Measurements from ENCODE around the gene NCAPD3. TPM values are rescaled to one million over a fixed set of nuclear protein-coding genes. Genes with fewer than 3 reads are reported as not detected.

Gene NCAPD3
- total and polyA plus RNA-seq, 9 donors = 11.1 to 19.9 (median 15.4) TPM

- Histone ChIP-seq H3K9me3 (replicated peaks; ENCODE audit: control insufficient read depth, low read depth, low read length) (no peaks in the 10 kb centered on the region), H3K4me3 (ENCODE audit: low read length) (peak overlapping the region; percentile 97), H3K36me3 (ENCODE audit: control insufficient read depth, insufficient read depth, low read length) (peaks cover 39% of the 10 kb centered on the region), H3K27me3 (ENCODE audit: control insufficient read depth, insufficient read depth, low read length) (no peaks in the 10 kb centered on the region), H3K4me1 (ENCODE audit: control insufficient read depth, insufficient read depth, low read length) (peaks cover 13% of the 10 kb centered on the region), H3K27ac (ENCODE audit: low read length) (peak overlapping the region; percentile 40)
- DNase-seq = no peak
- 4% methylated on average over 20 of the region's 27 CpGs for whole genome bisulfite sequencing (ENCODE audit: insufficient coverage)
These were observed 28.8 kb upstream of the NCAPD3 start for GRCh38 chr11:134252346-134253187.

DNA sequence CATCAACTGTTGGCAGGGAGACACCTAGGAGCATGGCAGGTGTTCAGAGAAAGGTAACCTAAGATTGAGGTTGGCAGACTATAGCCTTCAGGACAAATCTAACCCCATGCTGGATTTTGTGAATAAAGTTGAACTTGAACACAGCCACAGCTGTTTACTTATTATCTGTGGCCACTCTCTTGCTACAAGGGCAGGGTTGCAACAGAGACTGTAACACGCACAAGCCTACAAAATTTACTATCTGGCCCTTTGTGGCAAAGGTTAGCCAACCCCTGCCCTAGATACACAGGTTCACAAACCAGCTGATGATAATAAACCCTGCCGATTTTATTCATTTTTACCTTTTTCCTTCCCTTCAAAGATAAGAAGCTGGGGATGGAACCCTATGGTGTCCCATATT is 26.9 kb upstream of the NCAPD3 start:
- H3K4me1 ChIP-seq (ENCODE audit: control insufficient read depth, insufficient read depth, low read length) = peaks cover 13% of the 10 kb centered on the region
- no peak overlapping the region for H3K27ac ChIP-seq (ENCODE audit: low read length)
- H3K4me3 ChIP-seq (ENCODE audit: low read length) = no peak overlapping the region
- no peak for DNase-seq
- H3K36me3 ChIP-seq (ENCODE audit: control insufficient read depth, insufficient read depth, low read length) = peaks cover 54% of the 10 kb centered on the region
- H3K9me3 ChIP-seq (replicated peaks; ENCODE audit: control insufficient read depth, low read depth, low read length) = no peaks in the 10 kb centered on the region
- H3K27me3 ChIP-seq (ENCODE audit: control insufficient read depth, insufficient read depth, low read length) = no peaks in the 10 kb centered on the region
- 95% methylated on average over 2 of the region's 2 CpGs for WGBS (ENCODE audit: insufficient coverage)

DNA sequence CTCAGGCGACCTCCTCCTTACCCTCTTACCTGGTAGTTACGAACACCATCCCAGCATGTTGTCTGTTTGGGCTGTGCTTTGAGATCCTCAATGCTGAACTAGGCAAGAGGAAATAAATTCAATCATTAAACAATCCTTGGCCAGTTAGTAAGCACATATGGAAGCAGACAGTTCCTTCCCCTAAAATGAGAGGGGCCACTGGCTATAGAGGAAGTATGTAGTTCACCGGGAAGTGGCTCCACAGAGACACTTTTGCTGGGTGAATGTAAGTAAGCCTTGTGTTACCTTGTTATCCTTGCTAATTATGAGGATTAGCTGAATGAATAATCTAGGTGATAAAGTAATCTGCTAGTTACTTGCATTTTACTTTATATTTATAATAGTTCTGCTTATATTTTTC is 26.5 kb upstream of the NCAPD3 start:
- WGBS (ENCODE audit: insufficient coverage) = no CpG with 5 or more reads among the region's 3 CpGs
- Histone ChIP-seq H3K9me3 (replicated peaks; ENCODE audit: control insufficient read depth, low read depth, low read length) (no peaks in the 10 kb centered on the region), H3K27me3 (ENCODE audit: control insufficient read depth, insufficient read depth, low read length) (no peaks in the 10 kb centered on the region), H3K4me3 (ENCODE audit: low read length) (no peak overlapping the region), H3K4me1 (ENCODE audit: control insufficient read depth, insufficient read depth, low read length) (peaks cover 13% of the 10 kb centered on the region), H3K36me3 (ENCODE audit: control insufficient read depth, insufficient read depth, low read length) (peaks cover 58% of the 10 kb centered on the region), H3K27ac (ENCODE audit: low read length) (no peak overlapping the region)
- DNase-seq = no peak

- Histone ChIP-seq H3K36me3 (ENCODE audit: control insufficient read depth, insufficient read depth, low read length) (peaks cover 70% of the 10 kb centered on the region), H3K9me3 (replicated peaks; ENCODE audit: control insufficient read depth, low read depth, low read length) (no peaks in the 10 kb centered on the region), H3K4me3 (ENCODE audit: low read length) (no peak overlapping the region), H3K27me3 (ENCODE audit: control insufficient read depth, insufficient read depth, low read length) (no peaks in the 10 kb centered on the region), H3K4me1 (ENCODE audit: control insufficient read depth, insufficient read depth, low read length) (peaks cover 10% of the 10 kb centered on the region), H3K27ac (ENCODE audit: low read length) (no peak overlapping the region)
- no peak for DNase-seq
- 93% methylated on average over 2 of the region's 7 CpGs for WGBS (ENCODE audit: insufficient coverage)
These were observed 25.2 kb upstream of the NCAPD3 start for GRCh38 chr11:134248910-134249480.

DNA sequence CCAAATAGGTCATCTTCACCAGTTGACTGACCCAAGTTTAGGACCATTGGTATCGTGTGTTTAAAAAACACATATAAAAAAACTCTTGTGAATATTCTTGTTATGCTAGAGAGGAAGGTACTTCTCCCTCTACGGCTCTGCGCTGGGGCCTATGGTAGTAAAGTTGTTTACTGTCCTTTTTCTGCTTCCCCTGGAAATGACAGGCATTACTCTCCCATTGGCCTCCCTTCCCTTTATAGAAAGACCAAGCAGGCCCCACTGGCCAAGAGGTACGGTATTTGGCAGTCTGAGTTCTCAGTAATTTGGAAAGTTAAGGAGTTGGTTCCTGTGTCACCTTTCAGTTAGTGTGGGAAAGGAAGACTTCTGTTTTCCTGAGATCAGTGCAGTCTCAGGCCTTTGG is 22.9 kb upstream of the NCAPD3 start:
- no peak overlapping the region for H3K4me3 ChIP-seq (ENCODE audit: low read length)
- no peak for DNase-seq
- peaks cover 92% of the 10 kb centered on the region for H3K36me3 ChIP-seq (ENCODE audit: control insufficient read depth, insufficient read depth, low read length)
- no peaks in the 10 kb centered on the region for H3K9me3 ChIP-seq (replicated peaks; ENCODE audit: control insufficient read depth, low read depth, low read length)
- WGBS (ENCODE audit: insufficient coverage) = no CpG with 5 or more reads among the region's 4 CpGs
- H3K4me1 ChIP-seq (ENCODE audit: control insufficient read depth, insufficient read depth, low read length) = no peaks in the 10 kb centered on the region
- H3K27ac ChIP-seq (ENCODE audit: low read length) = no peak overlapping the region
- H3K27me3 ChIP-seq (ENCODE audit: control insufficient read depth, insufficient read depth, low read length) = no peaks in the 10 kb centered on the region

DNA sequence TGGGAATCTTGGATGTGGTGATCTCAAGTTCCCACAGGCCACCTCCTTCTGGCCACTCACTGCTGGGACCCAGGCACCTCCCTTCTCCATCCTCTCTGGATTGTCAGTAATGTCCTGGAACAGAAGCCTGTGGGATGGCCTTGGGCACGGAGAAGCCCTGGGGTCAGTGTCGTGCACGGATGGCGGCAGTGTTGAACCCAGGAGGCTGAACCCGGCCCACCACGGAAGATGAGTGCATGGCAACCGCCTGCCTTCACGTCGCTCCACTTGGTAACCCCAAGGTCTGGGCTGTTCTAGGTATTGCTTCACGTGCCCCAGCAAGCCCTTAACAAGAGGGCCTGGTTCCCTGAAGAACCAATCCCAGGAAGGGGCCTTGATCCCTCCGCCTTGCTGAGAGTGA is 22.3 kb upstream of the NCAPD3 start:
- Histone ChIP-seq H3K27me3 (ENCODE audit: control insufficient read depth, insufficient read depth, low read length) (no peaks in the 10 kb centered on the region), H3K36me3 (ENCODE audit: control insufficient read depth, insufficient read depth, low read length) (peaks cover 97% of the 10 kb centered on the region), H3K4me3 (ENCODE audit: low read length) (no peak overlapping the region), H3K9me3 (replicated peaks; ENCODE audit: control insufficient read depth, low read depth, low read length) (no peaks in the 10 kb centered on the region), H3K27ac (ENCODE audit: low read length) (no peak overlapping the region), H3K4me1 (ENCODE audit: control insufficient read depth, insufficient read depth, low read length) (no peaks in the 10 kb centered on the region)
- DNase-seq = no peak
- 90% methylated on average over 7 of the region's 11 CpGs for WGBS (ENCODE audit: insufficient coverage)

DNA sequence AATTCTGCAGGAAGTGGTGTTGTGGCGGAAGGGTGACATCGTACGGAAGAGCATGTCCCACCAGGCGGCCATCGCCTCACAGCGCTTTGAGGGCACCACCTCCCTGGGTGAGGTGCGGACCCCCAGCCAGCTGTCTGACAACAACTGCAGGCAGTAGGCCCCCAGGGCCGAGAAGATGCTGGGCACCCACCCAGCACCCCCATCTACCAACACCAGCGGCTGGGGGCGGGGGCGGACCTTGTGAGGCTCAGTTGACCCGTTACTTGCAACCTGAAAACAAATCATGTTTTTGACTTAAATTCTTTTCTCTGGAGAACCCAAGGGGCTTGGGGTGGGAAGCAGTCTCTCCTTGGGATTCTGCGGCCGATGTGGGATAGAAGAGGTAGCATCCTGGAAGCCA is 21.7 kb upstream of the NCAPD3 start:
- Histone ChIP-seq H3K4me1 (ENCODE audit: control insufficient read depth, insufficient read depth, low read length) (no peaks in the 10 kb centered on the region), H3K4me3 (ENCODE audit: low read length) (no peak overlapping the region), H3K9me3 (replicated peaks; ENCODE audit: control insufficient read depth, low read depth, low read length) (no peaks in the 10 kb centered on the region), H3K27ac (ENCODE audit: low read length) (no peak overlapping the region), H3K36me3 (ENCODE audit: control insufficient read depth, insufficient read depth, low read length) (peaks cover 92% of the 10 kb centered on the region), H3K27me3 (ENCODE audit: control insufficient read depth, insufficient read depth, low read length) (no peaks in the 10 kb centered on the region)
- DNase-seq = no peak
- 95% methylated on average over 5 of the region's 14 CpGs for WGBS (ENCODE audit: insufficient coverage)

DNA sequence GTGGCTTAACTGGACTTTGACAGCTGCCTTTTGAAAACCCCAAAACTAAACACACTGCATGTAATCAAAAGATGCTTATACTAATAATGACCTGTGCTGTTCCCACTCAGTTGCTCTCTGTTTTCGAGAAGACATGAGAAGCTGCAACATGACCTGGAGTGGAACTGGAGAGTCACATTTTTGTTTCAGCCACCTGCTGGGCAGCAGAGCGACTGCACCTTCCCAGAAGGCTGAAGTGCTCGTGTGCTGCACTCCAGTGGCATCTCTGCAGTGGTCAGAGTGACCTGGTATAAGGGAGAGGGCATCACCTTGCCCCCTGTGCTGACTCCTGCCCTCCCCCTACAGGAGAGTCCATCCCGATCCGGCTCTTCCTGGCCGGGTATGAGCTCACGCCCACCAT is 20.8 kb upstream of the NCAPD3 start:
- 50% methylated on average over 6 of the region's 7 CpGs for WGBS (ENCODE audit: insufficient coverage)
- Histone ChIP-seq H3K4me1 (ENCODE audit: control insufficient read depth, insufficient read depth, low read length) (no peaks in the 10 kb centered on the region), H3K27ac (ENCODE audit: low read length) (no peak overlapping the region), H3K27me3 (ENCODE audit: control insufficient read depth, insufficient read depth, low read length) (no peaks in the 10 kb centered on the region), H3K4me3 (ENCODE audit: low read length) (no peak overlapping the region), H3K36me3 (ENCODE audit: control insufficient read depth, insufficient read depth, low read length) (peaks cover 92% of the 10 kb centered on the region), H3K9me3 (replicated peaks; ENCODE audit: control insufficient read depth, low read depth, low read length) (no peaks in the 10 kb centered on the region)
- DNase-seq = no peak

DNA sequence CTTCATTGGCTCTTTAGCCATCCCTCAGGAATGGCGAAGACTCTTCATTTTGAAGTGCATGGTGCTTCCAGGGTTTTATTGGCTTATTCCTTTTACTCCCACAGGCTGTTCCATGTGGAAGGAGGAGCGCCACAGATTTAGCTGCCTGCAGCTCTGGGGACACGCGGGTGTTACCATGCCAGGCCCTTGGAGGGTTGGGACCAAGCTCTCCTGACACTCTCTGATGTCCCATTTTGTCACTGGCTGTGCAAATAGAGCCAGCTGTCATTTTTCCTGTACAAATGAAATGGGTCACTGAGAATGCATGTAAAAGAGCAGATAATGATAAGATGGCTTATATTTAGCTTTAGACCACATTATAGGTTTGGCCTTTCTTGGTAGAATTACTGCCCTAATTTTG is 20.1 kb upstream of the NCAPD3 start:
- no peaks in the 10 kb centered on the region for H3K27me3 ChIP-seq (ENCODE audit: control insufficient read depth, insufficient read depth, low read length)
- H3K4me1 ChIP-seq (ENCODE audit: control insufficient read depth, insufficient read depth, low read length) = no peaks in the 10 kb centered on the region
- H3K27ac ChIP-seq (ENCODE audit: low read length) = no peak overlapping the region
- 87% methylated on average over 3 of the region's 4 CpGs for WGBS (ENCODE audit: insufficient coverage)
- H3K9me3 ChIP-seq (replicated peaks; ENCODE audit: control insufficient read depth, low read depth, low read length) = no peaks in the 10 kb centered on the region
- H3K36me3 ChIP-seq (ENCODE audit: control insufficient read depth, insufficient read depth, low read length) = peaks cover 91% of the 10 kb centered on the region
- DNase-seq = no peak
- no peak overlapping the region for H3K4me3 ChIP-seq (ENCODE audit: low read length)

GRCh38 chr11:134242376-134242775 is 18.6 kb upstream of the NCAPD3 start:
- WGBS (ENCODE audit: insufficient coverage) = 88% methylated on average over 6 of the region's 9 CpGs
- Histone ChIP-seq H3K9me3 (replicated peaks; ENCODE audit: control insufficient read depth, low read depth, low read length) (no peaks in the 10 kb centered on the region), H3K4me1 (ENCODE audit: control insufficient read depth, insufficient read depth, low read length) (no peaks in the 10 kb centered on the region), H3K36me3 (ENCODE audit: control insufficient read depth, insufficient read depth, low read length) (peaks cover 82% of the 10 kb centered on the region), H3K27me3 (ENCODE audit: control insufficient read depth, insufficient read depth, low read length) (no peaks in the 10 kb centered on the region), H3K4me3 (ENCODE audit: low read length) (no peak overlapping the region), H3K27ac (ENCODE audit: low read length) (no peak overlapping the region)
- DNase-seq = no peak

Data from muscle of leg (tissue), 11 donors.